ENCODE results near the gene HSBP1L1. TPM values are rescaled to one million over a fixed set of nuclear protein-coding genes. Genes with fewer than 3 reads are reported as not detected.

HSBP1L1 gene
- total RNA-seq, 2 donors from 2014 or later, result 11.2 to 11.8 TPM

- DNase-seq (no peak), ATAC-seq (replicated peaks in 1 of 2) (no peak)
- Mint-ChIP-seq H3K4me3 (no peak overlapping the region), H3K36me3 (ENCODE audit: insufficient read depth in 2 of 2) (peaks cover 47 to 75% of the 10 kb centered on the region in 2 donors), H3K4me1 (ENCODE audit: low read depth) (no peaks in the 10 kb centered on the region), H3K9me3 (peaks cover 17 to 24% of the 10 kb centered on the region in 2 donors), H3K27me3 (ENCODE audit: low read depth) (no peaks in the 10 kb centered on the region), H3K27ac (no peak overlapping the region)
These were observed 29.4 kb upstream of the HSBP1L1 start for GRCh38 chr18:79935098-79935480.

- no peak overlapping the region for H3K4me3 Mint-ChIP-seq
- peaks cover 16 to 23% of the 10 kb centered on the region in 2 donors for H3K9me3 Mint-ChIP-seq
- H3K4me1 Mint-ChIP-seq (ENCODE audit: low read depth), result no peaks in the 10 kb centered on the region
- H3K27ac Mint-ChIP-seq, result no peak overlapping the region
- no peak for DNase-seq
- H3K27me3 Mint-ChIP-seq (ENCODE audit: low read depth), result no peaks in the 10 kb centered on the region
- peaks cover 46 to 72% of the 10 kb centered on the region in 2 donors for H3K36me3 Mint-ChIP-seq (ENCODE audit: insufficient read depth in 2 of 2)
- ATAC-seq (replicated peaks in 1 of 2), result no peak
These were observed 28.9 kb upstream of the HSBP1L1 start for GRCh38 chr18:79935499-79935898.

GRCh38 chr18:79935925-79936324, 28.5 kb upstream of the HSBP1L1 start:
- peaks cover 46 to 72% of the 10 kb centered on the region in 2 donors for H3K36me3 Mint-ChIP-seq (ENCODE audit: insufficient read depth in 2 of 2)
- no peaks in the 10 kb centered on the region for H3K4me1 Mint-ChIP-seq (ENCODE audit: low read depth)
- no peaks in the 10 kb centered on the region for H3K27me3 Mint-ChIP-seq (ENCODE audit: low read depth)
- H3K9me3 Mint-ChIP-seq, result peaks cover 16 to 23% of the 10 kb centered on the region in 2 donors
- no peak for ATAC-seq (replicated peaks in 1 of 2)
- DNase-seq, result no peak
- no peak overlapping the region for H3K4me3 Mint-ChIP-seq
- H3K27ac Mint-ChIP-seq, result no peak overlapping the region

GRCh38 chr18:79936641-79937040, 27.8 kb upstream of the HSBP1L1 start:
- ATAC-seq (replicated peaks in 1 of 2), result no peak
- no peaks in the 10 kb centered on the region for H3K27me3 Mint-ChIP-seq (ENCODE audit: low read depth)
- H3K9me3 Mint-ChIP-seq, result peaks cover 12 to 23% of the 10 kb centered on the region in 2 donors
- H3K4me3 Mint-ChIP-seq, result no peak overlapping the region
- no peaks in the 10 kb centered on the region for H3K4me1 Mint-ChIP-seq (ENCODE audit: low read depth)
- H3K27ac Mint-ChIP-seq, result no peak overlapping the region
- peaks cover 43 to 66% of the 10 kb centered on the region in 2 donors for H3K36me3 Mint-ChIP-seq (ENCODE audit: insufficient read depth in 2 of 2)
- DNase-seq, result no peak

GRCh38 chr18:79937103-79937860, 27.2 kb upstream of the HSBP1L1 start:
- Mint-ChIP-seq H3K27me3 (ENCODE audit: low read depth) (no peaks in the 10 kb centered on the region), H3K27ac (no peak overlapping the region), H3K9me3 (peaks cover 12 to 19% of the 10 kb centered on the region in 2 donors), H3K36me3 (ENCODE audit: insufficient read depth in 2 of 2) (peaks cover 40 to 67% of the 10 kb centered on the region in 2 donors), H3K4me3 (no peak overlapping the region), H3K4me1 (ENCODE audit: low read depth) (no peaks in the 10 kb centered on the region)
- DNase-seq, result no peak
- ATAC-seq (replicated peaks in 1 of 2), result no peak

- DNase-seq (no peak), ATAC-seq (replicated peaks in 1 of 2) (no peak)
- H3K36me3 Mint-ChIP-seq (ENCODE audit: insufficient read depth in 2 of 2), result peaks cover 32 to 61% of the 10 kb centered on the region in 2 donors
- no peaks in the 10 kb centered on the region for H3K27me3 Mint-ChIP-seq (ENCODE audit: low read depth)
- H3K4me1 Mint-ChIP-seq (ENCODE audit: low read depth), result no peaks in the 10 kb centered on the region
- H3K9me3 Mint-ChIP-seq, result peaks cover 8 to 12% of the 10 kb centered on the region in 2 donors
- H3K27ac Mint-ChIP-seq, result no peak overlapping the region
- no peak overlapping the region for H3K4me3 Mint-ChIP-seq
These were observed 26.2 kb upstream of the HSBP1L1 start for GRCh38 chr18:79938196-79938595.

- H3K27ac Mint-ChIP-seq, result no peak overlapping the region
- no peak for DNase-seq
- peaks cover 29 to 52% of the 10 kb centered on the region in 2 donors for H3K36me3 Mint-ChIP-seq (ENCODE audit: insufficient read depth in 2 of 2)
- no peak overlapping the region for H3K4me3 Mint-ChIP-seq
- ATAC-seq (replicated peaks in 1 of 2), result no peak
- H3K27me3 Mint-ChIP-seq (ENCODE audit: low read depth), result no peaks in the 10 kb centered on the region
- peaks cover 2% of the 10 kb centered on the region for H3K4me1 Mint-ChIP-seq (ENCODE audit: low read depth)
- peaks cover 4 to 9% of the 10 kb centered on the region in 2 donors for H3K9me3 Mint-ChIP-seq
These were observed 25.3 kb upstream of the HSBP1L1 start for GRCh38 chr18:79939096-79939495.

GRCh38 chr18:79940126-79940813, 24.2 kb upstream of the HSBP1L1 start:
- DNase-seq (no peak), ATAC-seq (replicated peaks in 1 of 2) (no peak)
- Mint-ChIP-seq H3K36me3 (ENCODE audit: insufficient read depth in 2 of 2) (peaks cover 20 to 46% of the 10 kb centered on the region in 2 donors), H3K27ac (no peak overlapping the region), H3K27me3 (ENCODE audit: low read depth) (no peaks in the 10 kb centered on the region), H3K9me3 (peaks cover 3 to 6% of the 10 kb centered on the region in 2 donors), H3K4me3 (no peak overlapping the region), H3K4me1 (ENCODE audit: low read depth) (peaks cover 14% of the 10 kb centered on the region)

- H3K27me3 Mint-ChIP-seq (ENCODE audit: low read depth), result no peaks in the 10 kb centered on the region
- DNase-seq, result no peak
- peaks cover 15 to 40% of the 10 kb centered on the region in 2 donors for H3K36me3 Mint-ChIP-seq (ENCODE audit: insufficient read depth in 2 of 2)
- H3K27ac Mint-ChIP-seq, result no peak overlapping the region
- peaks cover 0 to 2% of the 10 kb centered on the region in 2 donors for H3K9me3 Mint-ChIP-seq
- ATAC-seq (replicated peaks in 1 of 2), result no peak
- H3K4me1 Mint-ChIP-seq (ENCODE audit: low read depth), result peaks cover 18% of the 10 kb centered on the region
- no peak overlapping the region for H3K4me3 Mint-ChIP-seq
These were observed 23.5 kb upstream of the HSBP1L1 start for GRCh38 chr18:79940814-79941472.

GRCh38 chr18:79941473-79942119, 22.8 kb upstream of the HSBP1L1 start:
- no peaks in the 10 kb centered on the region for H3K27me3 Mint-ChIP-seq (ENCODE audit: low read depth)
- DNase-seq (no peak), ATAC-seq (replicated peaks in 1 of 2) (no peak)
- peaks cover 14 to 34% of the 10 kb centered on the region in 2 donors for H3K36me3 Mint-ChIP-seq (ENCODE audit: insufficient read depth in 2 of 2)
- H3K4me1 Mint-ChIP-seq (ENCODE audit: low read depth), result peaks cover 25% of the 10 kb centered on the region
- H3K27ac Mint-ChIP-seq, result no peak overlapping the region
- H3K4me3 Mint-ChIP-seq, result no peak overlapping the region
- H3K9me3 Mint-ChIP-seq, result no peaks in the 10 kb centered on the region

- Mint-ChIP-seq H3K36me3 (ENCODE audit: insufficient read depth in 2 of 2) (peaks cover 12 to 28% of the 10 kb centered on the region in 2 donors), H3K27me3 (ENCODE audit: low read depth) (no peaks in the 10 kb centered on the region), H3K9me3 (no peaks in the 10 kb centered on the region), H3K27ac (no peak overlapping the region), H3K4me1 (ENCODE audit: low read depth) (peaks cover 30% of the 10 kb centered on the region), H3K4me3 (no peak overlapping the region)
- DNase-seq (no peak), ATAC-seq (replicated peaks in 1 of 2) (no peak)
These were observed 22.2 kb upstream of the HSBP1L1 start for GRCh38 chr18:79942211-79942610.

- Mint-ChIP-seq H3K4me3 (no peak overlapping the region), H3K36me3 (ENCODE audit: insufficient read depth in 2 of 2) (peaks cover 5 to 20% of the 10 kb centered on the region in 2 donors), H3K4me1 (ENCODE audit: low read depth) (peaks cover 32% of the 10 kb centered on the region)
These were observed 21.4 kb upstream of the HSBP1L1 start for GRCh38 chr18:79942786-79943607.

More at GRCh38 chr18:79942786-79943607, 21.4 kb upstream of the HSBP1L1 start:
- DNase-seq (no peak), ATAC-seq (replicated peaks in 1 of 2) (no peak)
- Mint-ChIP-seq H3K9me3 (no peaks in the 10 kb centered on the region), H3K27me3 (ENCODE audit: low read depth) (no peaks in the 10 kb centered on the region), H3K27ac (no peak overlapping the region)

All from activated T-cell treated with anti-CD3 and anti-CD28 coated beads, Interleukin-2, amount 50 U/mL, for 72 hours (primary cell).